ENCODE data around the gene CCDC142. TPM values are rescaled to one million over a fixed set of nuclear protein-coding genes. Genes with fewer than 3 reads are reported as not detected.

Gene CCDC142
- total and polyA plus RNA-seq, 9 of the 15 experiments (the other 6 are each of a cell fraction or from before 2014, with no cell fraction given), result 0.55 to 11.7 (median 7.2) TPM

- no peak for TF ChIP-seq PHB2 (IDR thresholded peaks at IDR 0.05; ENCODE audit: low read depth)
- no peak for TF ChIP-seq ZNF668 (CRISPR knock-in tag; IDR thresholded peaks at IDR 0.05)
- peak; percentile 39; the same call in 1 of the 2 replicates for TF ChIP-seq THAP12 (CRISPR knock-in tag; IDR thresholded peaks at IDR 0.05)
- TF ChIP-seq ATF4 (CRISPR knock-in tag; IDR thresholded peaks at IDR 0.05), result peak; percentile 51
- TF ChIP-seq MEF2A (IDR thresholded peaks at IDR 0.05; ENCODE audit: control insufficient read depth, low read depth, low read length), result no peak
- no peak for TF ChIP-seq MYBL2 (IDR thresholded peaks at IDR 0.05; ENCODE audit: low read depth)
- TF ChIP-seq MYBL2 (CRISPR knock-in tag; IDR thresholded peaks at IDR 0.05; ENCODE audit: borderline replicate concordance), result no peak
- TF ChIP-seq ZNF764 (CRISPR knock-in tag; IDR thresholded peaks at IDR 0.05; ENCODE audit: low read depth), result no peak
- TF ChIP-seq, protein P1, sequence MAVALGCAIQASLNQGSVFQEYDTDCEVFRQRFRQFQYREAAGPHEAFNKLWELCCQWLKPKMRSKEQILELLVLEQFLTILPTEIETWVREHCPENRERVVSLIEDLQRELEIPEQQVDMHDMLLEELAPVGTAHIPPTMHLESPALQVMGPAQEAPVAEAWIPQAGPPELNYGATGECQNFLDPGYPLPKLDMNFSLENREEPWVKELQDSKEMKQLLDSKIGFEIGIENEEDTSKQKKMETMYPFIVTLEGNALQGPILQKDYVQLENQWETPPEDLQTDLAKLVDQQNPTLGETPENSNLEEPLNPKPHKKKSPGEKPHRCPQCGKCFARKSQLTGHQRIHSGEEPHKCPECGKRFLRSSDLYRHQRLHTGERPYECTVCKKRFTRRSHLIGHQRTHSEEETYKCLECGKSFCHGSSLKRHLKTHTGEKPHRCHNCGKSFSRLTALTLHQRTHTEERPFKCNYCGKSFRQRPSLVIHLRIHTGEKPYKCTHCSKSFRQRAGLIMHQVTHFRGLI (CRISPR knock-in tag; IDR thresholded peaks at IDR 0.05), result no peak
- TF ChIP-seq SFPQ (IDR thresholded peaks at IDR 0.05; ENCODE audit: low read depth, low read length), result no peak
- no peak for TF ChIP-seq CHCHD3 (CRISPR knock-in tag; IDR thresholded peaks at IDR 0.05)
- TF ChIP-seq HES1 (IDR thresholded peaks at IDR 0.05; ENCODE audit: low read depth), result peak; percentile 7; the same call in 1 of the 2 replicates
- TF ChIP-seq, protein P2, sequence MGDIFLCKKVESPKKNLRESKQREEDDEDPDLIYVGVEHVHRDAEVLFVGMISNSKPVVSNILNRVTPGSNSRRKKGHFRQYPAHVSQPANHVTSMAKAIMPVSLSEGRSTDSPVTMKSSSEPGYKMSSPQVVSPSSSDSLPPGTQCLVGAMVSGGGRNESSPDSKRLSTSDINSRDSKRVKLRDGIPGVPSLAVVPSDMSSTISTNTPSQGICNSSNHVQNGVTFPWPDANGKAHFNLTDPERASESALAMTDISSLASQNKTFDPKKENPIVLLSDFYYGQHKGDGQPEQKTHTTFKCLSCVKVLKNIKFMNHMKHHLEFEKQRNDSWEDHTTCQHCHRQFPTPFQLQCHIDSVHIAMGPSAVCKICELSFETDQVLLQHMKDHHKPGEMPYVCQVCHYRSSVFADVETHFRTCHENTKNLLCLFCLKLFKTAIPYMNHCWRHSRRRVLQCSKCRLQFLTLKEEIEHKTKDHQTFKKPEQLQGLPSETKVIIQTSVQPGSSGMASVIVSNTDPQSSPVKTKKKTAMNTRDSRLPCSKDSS (IDR thresholded peaks at IDR 0.05; ENCODE audit: low read depth, partially characterized antibody), result no peak
- TF ChIP-seq PML (IDR thresholded peaks at IDR 0.05; ENCODE audit: low read length), result peak; percentile 88
- no peak for TF ChIP-seq FOXJ3 (CRISPR knock-in tag; IDR thresholded peaks at IDR 0.05)
- peak; percentile 31; the same call in 1 of the 2 replicates for TF ChIP-seq RB1 (IDR thresholded peaks at IDR 0.05; ENCODE audit: low read depth)
- TF ChIP-seq ZNF263 (CRISPR knock-in tag; IDR thresholded peaks at IDR 0.05; ENCODE audit: borderline replicate concordance), result no peak
- peak; percentile 85 for TF ChIP-seq ZNF134 (CRISPR knock-in tag; conservative IDR thresholded peaks at IDR 0.05)
Observed at GRCh38 chr2:74472086-74472944, 10.5 kb downstream of the CCDC142 start, which contains the start of gene MRPL53 (continued).

Measured in K562 (cell line).